HEK293 (cell line): ENCODE measurements around the gene LAG3.

Experiments used
- CTCF ChIA-PET: fragments of 350-600 bp; formaldehyde crosslinking; extraction: SDS; loops from one replicate; lab custom pipeline; 2021; ENCODE audit warnings: antibody characterized with exemption; lab: Yijun Ruan, JAX
- POLR2A ChIA-PET: fragments of 300-600 bp; formaldehyde crosslinking; extraction: SDS; loops from one replicate; lab custom pipeline; 2020; ENCODE audit warnings: antibody characterized with exemption, inconsistent platforms; lab: Yijun Ruan, JAX
- H3K27ac ChIP-seq: fragments of 200-500 bp; sonication (Bioruptor generic); 2 replicates; pipeline ENCODE4 v1.5.1; 2014; ENCODE audit warnings: low read depth, low read length, control low read depth, inconsistent platforms; ENCODE audit errors: extremely low read depth
- H3K36me3 ChIP-seq, 2 experiments: fragments of 200-500 bp in 1 of 2; sonication (Bioruptor generic) in 1 of 2; 1 replicate in 1 of 2; 2 replicates in 1 of 2; pipeline ENCODE4 v1.5.1; 2014 to 2017; ENCODE audit warnings: inconsistent platforms in 2 of 2, low read length in 2 of 2; ENCODE audit not compliant: control insufficient read depth in 2 of 2, insufficient read depth in 1 of 2
- H3K4me1 ChIP-seq: fragments of 200-500 bp; sonication (Bioruptor generic); 2 replicates; pipeline ENCODE4 v1.5.1; 2014; ENCODE audit warnings: mild to moderate bottlenecking, low read length, inconsistent platforms; ENCODE audit not compliant: control insufficient read depth, insufficient read depth
- H3K4me3 ChIP-seq: 2 replicates; pipeline ENCODE4 v1.5.1; 2011; ENCODE audit warnings: low read depth, mild to moderate bottlenecking, control low read depth, low read length, moderate library complexity
- H3K9me3 ChIP-seq: fragments of 200-500 bp; sonication (Bioruptor generic); 2 replicates; pipeline ENCODE4 v1.5.1; 2014; ENCODE audit warnings: low read depth, low read length, inconsistent platforms; ENCODE audit not compliant: control insufficient read depth, insufficient read depth
- HOXD13 ChIP-seq: sonication (generic); formaldehyde crosslinking; IDR thresholded peaks from 2 replicates; pipeline ENCODE4 v1.8.0; 2022; ENCODE audit warnings: missing genetic modification reagents, borderline replicate concordance
- KLF9 ChIP-seq: fragments of 450-650 bp; formaldehyde crosslinking; IDR thresholded peaks from 2 replicates; pipeline ENCODE4 v1.5.1; 2016; ENCODE audit warnings: missing biosample characterization, missing genetic modification characterization, low read depth
- PATZ1 ChIP-seq: fragments of 450-650 bp; formaldehyde crosslinking; IDR thresholded peaks from 2 replicates; pipeline ENCODE4 v1.5.1; 2016; ENCODE audit warnings: missing biosample characterization, missing genetic modification characterization
- ZFHX2 ChIP-seq: fragments of 450-650 bp; formaldehyde crosslinking; conservative IDR thresholded peaks from 2 replicates; pipeline ENCODE4 v1.5.1; 2016; ENCODE audit warnings: missing biosample characterization, missing genetic modification characterization
- ZNF223 ChIP-seq: fragments of 450-650 bp; formaldehyde crosslinking; IDR thresholded peaks from 2 replicates; pipeline ENCODE4 v1.5.1; 2016; ENCODE audit warnings: missing biosample characterization, missing genetic modification characterization
- ZNF23 ChIP-seq: fragments of 450-650 bp; formaldehyde crosslinking; IDR thresholded peaks from 2 replicates; pipeline ENCODE4 v1.5.1; 2016; ENCODE audit warnings: missing biosample characterization, missing genetic modification characterization, borderline replicate concordance
- ZNF366 ChIP-seq: fragments of 450-650 bp; formaldehyde crosslinking; conservative IDR thresholded peaks from 2 replicates; pipeline ENCODE4 v1.5.1; 2016; ENCODE audit warnings: missing biosample characterization, missing genetic modification characterization
- ZNF600 ChIP-seq: fragments of 450-650 bp; formaldehyde crosslinking; IDR thresholded peaks from 2 replicates; pipeline ENCODE4 v1.5.1; 2016; ENCODE audit warnings: missing biosample characterization, missing genetic modification characterization
- ZNF621 ChIP-seq: fragments of 450-650 bp; formaldehyde crosslinking; IDR thresholded peaks from 2 replicates; pipeline ENCODE4 v1.5.1; 2017; ENCODE audit warnings: missing biosample characterization, missing genetic modification characterization
- ZNF639 ChIP-seq: fragments of 450-650 bp; formaldehyde crosslinking; IDR thresholded peaks from 2 replicates; pipeline ENCODE4 v1.5.1; 2016; ENCODE audit warnings: missing biosample characterization, missing genetic modification characterization
- ZNF664 ChIP-seq: fragments of 450-650 bp; formaldehyde crosslinking; IDR thresholded peaks from 2 replicates; pipeline ENCODE4 v1.5.1; 2016; ENCODE audit warnings: missing biosample characterization, missing genetic modification characterization
- ZNF830 ChIP-seq: fragments of 450-650 bp; IDR thresholded peaks from 2 replicates; pipeline ENCODE4 v1.5.0; 2018; ENCODE audit warnings: missing biosample characterization, missing genetic modification characterization, low read depth, mild to moderate bottlenecking, moderate library complexity

Gene LAG3

DNA sequence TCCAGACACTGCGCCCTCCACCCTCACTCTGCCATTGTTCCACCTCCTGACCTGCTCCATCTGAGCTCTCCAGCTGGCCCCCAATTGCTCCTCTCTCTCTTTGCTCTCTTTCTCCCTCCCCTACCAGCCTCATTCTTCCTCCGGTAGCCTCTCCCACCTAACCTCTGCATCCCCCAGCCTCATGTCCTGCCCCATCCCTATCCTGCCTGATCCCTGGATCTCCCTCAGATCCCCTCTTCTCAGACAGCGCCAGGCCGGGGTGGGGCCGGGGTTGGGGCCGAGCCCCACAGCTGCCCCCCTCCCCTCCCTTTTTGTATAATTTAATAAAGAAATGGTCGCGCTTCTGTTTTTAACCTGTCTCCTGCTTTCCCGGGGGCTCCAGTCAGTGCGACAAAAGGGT lies 1.7 kb upstream of the LAG3 start:
- H3K27ac ChIP-seq, result no peak overlapping the region

DNA sequence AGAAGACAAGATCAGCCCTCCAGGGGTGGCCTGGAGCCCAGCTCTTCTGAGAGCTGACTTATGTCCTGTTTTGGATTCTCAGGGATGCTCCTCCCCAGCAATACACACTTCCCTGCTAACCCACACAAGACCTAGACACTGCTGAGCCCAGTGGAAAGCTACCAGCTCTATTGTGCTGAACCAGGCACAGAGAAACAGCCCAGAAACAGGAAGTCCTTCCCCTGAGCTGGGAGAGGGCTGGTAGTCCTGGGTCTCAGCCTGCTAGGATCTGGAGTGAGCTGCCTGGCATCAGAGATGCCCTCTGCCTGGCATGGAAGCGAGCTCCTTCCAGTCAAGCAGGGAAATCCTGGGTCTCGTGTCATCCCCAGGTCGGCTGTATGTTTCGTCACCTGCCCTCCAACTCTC lies 1.2 kb upstream of the LAG3 start:
- CTCF ChIA-PET, result interaction anchor here (0.8 to 7.8 kb wide), 3 partner anchors 17 to 55 kb away, joined by 3 to 140 read pairs (median 4); partner anchors contain the start of gene MLF2
- H3K4me3 ChIP-seq, result no peak overlapping the region
- POLR2A ChIA-PET, result interaction anchor here (0.5 to 4.7 kb wide), 5 partner anchors 18 to 172 kb away, joined by 3 to 42 read pairs (median 3); partner anchors contain the start of genes C12orf57, CDCA3, MLF2 and RNU7-1
- TF ChIP-seq ZNF830 (no peak), ZNF223 (tag by site-specific recombination) (no peak), ZFHX2 (tag by site-specific recombination) (no peak), ZNF600 (peak; percentile 54; the same call in 1 of the 2 replicates), HOXD13 (no peak), KLF9 (tag by site-specific recombination) (no peak)
- H3K4me1 ChIP-seq, result peaks cover 13% of the 10 kb centered on the region
- H3K9me3 ChIP-seq, result no peaks in the 10 kb centered on the region
- H3K36me3 ChIP-seq, result peaks cover 11 to 26% of the 10 kb centered on the region in 2 experiments; a peak in 2 of 3 replicates
- H3K27ac ChIP-seq, result no peak overlapping the region

More for the DNA sequence above, 1.7 kb upstream of the LAG3 start:
- Histone ChIP-seq H3K36me3 (peaks cover 11 to 26% of the 10 kb centered on the region in 2 experiments; a peak in 2 of 3 replicates), H3K4me1 (peaks cover 15% of the 10 kb centered on the region), H3K9me3 (no peaks in the 10 kb centered on the region), H3K4me3 (no peak overlapping the region)
- CTCF ChIA-PET, result interaction anchor here (0.8 to 7.8 kb wide), 3 partner anchors 17 to 56 kb away, joined by 3 to 140 read pairs (median 4); partner anchors contain the start of gene MLF2
- TF ChIP-seq PATZ1 (tag by site-specific recombination), result peak; percentile 52; the same call in 1 of the 2 replicates
- no peak for TF ChIP-seq ZNF621 (tag by site-specific recombination)
- no peak for TF ChIP-seq ZNF23 (tag by site-specific recombination)
- POLR2A ChIA-PET, result interaction anchor here (0.5 to 4.7 kb wide), 5 partner anchors 17 to 173 kb away, joined by 3 to 42 read pairs (median 3); partner anchors contain the start of genes C12orf57, CDCA3, MLF2 and RNU7-1

- Histone ChIP-seq H3K4me3 (no peak overlapping the region), H3K27ac (no peak overlapping the region)
- CTCF ChIA-PET, result interaction anchor here (0.7 to 7.8 kb wide), 5 partner anchors 18 to 108 kb away, joined by 3 to 140 read pairs (median 3); partner anchors contain the start of gene MLF2
- TF ChIP-seq ZNF664 (tag by site-specific recombination) (peak; percentile 96), ZNF639 (tag by site-specific recombination) (no peak), ZNF366 (tag by site-specific recombination) (no peak)
- TF ChIP-seq, all 188 proteins: peak for 1
- Histone ChIP-seq H3K9me3 (no peaks in the 10 kb centered on the region), H3K4me1 (peaks cover 13% of the 10 kb centered on the region), H3K36me3 (peaks cover 11 to 26% of the 10 kb centered on the region in 2 experiments; a peak in 2 of 3 replicates)
- POLR2A ChIA-PET, result interaction anchor here (1.0 to 4.7 kb wide), 3 partner anchors 19 to 80 kb away, joined by 3 to 42 read pairs (median 6); partner anchors contain the start of genes CDCA3, MLF2 and USP5
These were observed 600 bp upstream of the LAG3 start for GRCh38 chr12:6771509-6772330.
